NCI-H69 (cell line): ENCODE measurements around the gene PADI6.
A peak's percentile ranks its signal among the peaks of the same experiment; 100 is the strongest.
"Not testable (repeated sequence)": the region's sequence is repeated elsewhere in the genome, so short reads cannot be mapped to it uniquely, and the experiment has no call there.

Source experiments
- DNase-seq: peaks from one replicate; lab custom pipeline; 2025; lab: John Stamatoyannopoulos, UW

The PADI6 gene

GRCh38 chr1:17371896-17372295 lies at the start of gene PADI6:
Gene PADI6, plus strand, starts transcription at chr1:17372196. Its CDS starts 50 bp downstream, at chr1:17372246.
- DNase-seq = no peak

- no peak for DNase-seq
Measured at GRCh38 chr1:17328855-17329254, 43.1 kb upstream of the PADI6 start.

- no peak for DNase-seq
Measured at GRCh38 chr1:17329610-17330009, 42.4 kb upstream of the PADI6 start.

- DNase-seq = no peak
Measured at GRCh38 chr1:17330856-17331255, 41.1 kb upstream of the PADI6 start.

GRCh38 chr1:17333081-17333480 lies 38.9 kb upstream of the PADI6 start:
- DNase-seq = no peak

GRCh38 chr1:17335821-17336710 lies 35.9 kb upstream of the PADI6 start:
- peak; percentile 63 for DNase-seq

- peak; percentile 18 for DNase-seq
Measured at GRCh38 chr1:17338706-17339493, 33.1 kb upstream of the PADI6 start.

- no peak for DNase-seq
Measured at GRCh38 chr1:17339521-17339920, 32.5 kb upstream of the PADI6 start.

- DNase-seq = no peak
Measured at GRCh38 chr1:17340358-17340757, 31.6 kb upstream of the PADI6 start.

GRCh38 chr1:17342014-17342441 lies 30.0 kb upstream of the PADI6 start:
- no peak for DNase-seq

GRCh38 chr1:17345506-17345905 lies 26.5 kb upstream of the PADI6 start:
- not testable (repeated sequence) for DNase-seq

- no peak for DNase-seq
Measured at GRCh38 chr1:17346046-17346789, 25.8 kb upstream of the PADI6 start.

- DNase-seq = no peak
Measured at GRCh38 chr1:17347769-17348592, 24.0 kb upstream of the PADI6 start.

GRCh38 chr1:17348593-17349234 lies 23.3 kb upstream of the PADI6 start:
- DNase-seq = no peak

- DNase-seq = no peak
Measured at GRCh38 chr1:17350083-17350482, 21.9 kb upstream of the PADI6 start.

GRCh38 chr1:17350928-17351446 lies 21.0 kb upstream of the PADI6 start:
- DNase-seq = no peak

- no peak for DNase-seq
Measured at GRCh38 chr1:17351598-17352324, 20.2 kb upstream of the PADI6 start.

GRCh38 chr1:17352419-17352909 lies 19.5 kb upstream of the PADI6 start:
- no peak for DNase-seq

- DNase-seq = no peak
Measured at GRCh38 chr1:17355898-17356297, 16.1 kb upstream of the PADI6 start.
